ENCODE results near the gene MAP2K4.

GRCh38 chr17:12104831-12105230 is 84.2 kb downstream of the MAP2K4 start:
- TF ChIP-seq, protein P1, sequence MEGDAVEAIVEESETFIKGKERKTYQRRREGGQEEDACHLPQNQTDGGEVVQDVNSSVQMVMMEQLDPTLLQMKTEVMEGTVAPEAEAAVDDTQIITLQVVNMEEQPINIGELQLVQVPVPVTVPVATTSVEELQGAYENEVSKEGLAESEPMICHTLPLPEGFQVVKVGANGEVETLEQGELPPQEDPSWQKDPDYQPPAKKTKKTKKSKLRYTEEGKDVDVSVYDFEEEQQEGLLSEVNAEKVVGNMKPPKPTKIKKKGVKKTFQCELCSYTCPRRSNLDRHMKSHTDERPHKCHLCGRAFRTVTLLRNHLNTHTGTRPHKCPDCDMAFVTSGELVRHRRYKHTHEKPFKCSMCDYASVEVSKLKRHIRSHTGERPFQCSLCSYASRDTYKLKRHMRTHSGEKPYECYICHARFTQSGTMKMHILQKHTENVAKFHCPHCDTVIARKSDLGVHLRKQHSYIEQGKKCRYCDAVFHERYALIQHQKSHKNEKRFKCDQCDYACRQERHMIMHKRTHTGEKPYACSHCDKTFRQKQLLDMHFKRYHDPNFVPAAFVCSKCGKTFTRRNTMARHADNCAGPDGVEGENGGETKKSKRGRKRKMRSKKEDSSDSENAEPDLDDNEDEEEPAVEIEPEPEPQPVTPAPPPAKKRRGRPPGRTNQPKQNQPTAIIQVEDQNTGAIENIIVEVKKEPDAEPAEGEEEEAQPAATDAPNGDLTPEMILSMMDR (conservative IDR thresholded peaks at IDR 0.05; ENCODE audit: low read depth, low read length) = no peak
- TF ChIP-seq EZH2 (IDR thresholded peaks at IDR 0.05; ENCODE audit: borderline replicate concordance, low read depth, low read length, poor library complexity, severe bottlenecking) = no peak
